CD4-positive, alpha-beta memory T cell (primary cell): ENCODE results near the gene PLEKHA7. TPM values are rescaled to one million over a fixed set of nuclear protein-coding genes. Genes with fewer than 3 reads are reported as not detected.

Experiments
- polyA plus RNA-seq, 2 donors: library from polyadenylated mRNA; unstranded; fragments of 300-500 nt; fragmentation: Illumina TruSeq; gene quantifications; one replicate each; pipeline ENCODE4 v1.2.3, GENCODE V29; 2021
- total RNA-seq, 2 experiments: library from RNA; stranded (reverse); gene quantifications; one replicate each; pipeline ENCODE4 v1.2.3, GENCODE V29; 2021

The PLEKHA7 gene
- total and polyA plus RNA-seq, 4 experiments from 2014 or later = 1.6 to 8.3 (median 6.0) TPM

Other genes starting within 250 kb of the PLEKHA7 start
- 1,000 to 10,000 TPM; 2,047 to 2,133 TPM for gene RPS13, start 63.3 kb upstream of the PLEKHA7 start, total RNA-seq
- gene RPS13, start 63.3 kb upstream of the PLEKHA7 start, polyA plus RNA-seq = 1,000 to 10,000 TPM; 1,690 to 2,146 TPM
- 10 to 100 TPM; 32.0 to 40.4 TPM for gene PIK3C2A, start 193.6 kb upstream of the PLEKHA7 start, total RNA-seq
- gene PIK3C2A, start 193.6 kb upstream of the PLEKHA7 start, polyA plus RNA-seq = 1 to 10 TPM; 2.4 to 7.0 TPM